ENCODE measurements around the gene BAIAP3.
A peak's percentile ranks its signal among the peaks of the same experiment; 100 is the strongest.

Gene BAIAP3

DNA sequence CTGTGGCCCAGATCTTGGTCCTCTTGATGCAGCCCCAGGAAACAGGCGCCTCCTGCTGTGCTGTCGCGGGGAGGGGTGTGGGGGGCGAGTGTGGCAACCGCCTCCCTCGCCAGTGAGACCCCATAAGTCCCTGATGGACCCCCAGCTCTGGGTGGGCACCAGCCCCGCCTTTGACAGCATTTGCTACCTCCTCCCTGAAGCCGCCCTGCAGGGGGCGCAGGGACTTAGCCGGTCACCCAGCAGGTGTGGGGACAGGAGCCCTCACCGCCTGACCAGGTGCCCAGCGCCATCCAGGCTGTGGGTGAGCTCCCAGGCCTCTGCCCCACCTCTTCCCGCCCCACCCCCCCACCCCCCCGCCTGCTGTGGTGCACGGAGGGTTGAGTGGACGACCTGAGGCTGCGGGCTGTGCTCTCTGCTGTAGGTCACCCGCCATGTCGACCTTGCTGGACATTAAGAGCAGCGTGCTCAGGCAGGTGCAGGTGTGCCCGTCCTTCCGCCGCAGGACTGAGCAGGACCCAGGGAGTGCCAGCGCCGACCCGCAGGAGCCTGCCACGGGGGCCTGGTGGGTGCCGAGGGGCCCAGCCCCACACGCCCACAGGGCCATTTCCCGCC lies 4.8 kb downstream of the BAIAP3 start:
- Histone ChIP-seq H3K27me3 (ENCODE audit: low read depth) (peaks cover 50% of the 10 kb centered on the region), H3K9me3 (no peaks in the 10 kb centered on the region), H3K4me1 (peaks cover 4% of the 10 kb centered on the region; the same call in 1 of the 2 replicates), H3K36me3 (replicated peaks) (no peaks in the 10 kb centered on the region), H3K4me3 (no peak overlapping the region)
- DNase-seq (ENCODE audit: low spot score in 2 of 2) = peak in 1 of 2 experiments; percentile 77
- in situ Hi-C loops (cut with MboI; ENCODE audit: low sequenced_read_pairs) = no loop called here

GRCh38 chr16:1338855-1339675 lies 5.6 kb downstream of the BAIAP3 start:
- peaks cover 7% of the 10 kb centered on the region; the same call in 1 of the 2 replicates for H3K4me1 ChIP-seq
- H3K27me3 ChIP-seq (ENCODE audit: low read depth) = peaks cover 43% of the 10 kb centered on the region
- no peak overlapping the region for H3K4me3 ChIP-seq
- H3K9me3 ChIP-seq = no peaks in the 10 kb centered on the region
- in situ Hi-C loops (cut with MboI; ENCODE audit: low sequenced_read_pairs) = no loop called here
- DNase-seq (ENCODE audit: low spot score in 2 of 2) = no peak
- no peaks in the 10 kb centered on the region for H3K36me3 ChIP-seq (replicated peaks)

- Histone ChIP-seq H3K27me3 (ENCODE audit: low read depth) (peaks cover 25% of the 10 kb centered on the region), H3K4me1 (peaks cover 7% of the 10 kb centered on the region; the same call in 1 of the 2 replicates), H3K4me3 (no peak overlapping the region), H3K9me3 (no peaks in the 10 kb centered on the region), H3K36me3 (replicated peaks) (no peaks in the 10 kb centered on the region)
- no peak for DNase-seq (ENCODE audit: low spot score in 2 of 2)
- in situ Hi-C loops (cut with MboI; ENCODE audit: low sequenced_read_pairs) = no loop called here
Measured at GRCh38 chr16:1340730-1341494, 7.5 kb downstream of the BAIAP3 start.

DNA sequence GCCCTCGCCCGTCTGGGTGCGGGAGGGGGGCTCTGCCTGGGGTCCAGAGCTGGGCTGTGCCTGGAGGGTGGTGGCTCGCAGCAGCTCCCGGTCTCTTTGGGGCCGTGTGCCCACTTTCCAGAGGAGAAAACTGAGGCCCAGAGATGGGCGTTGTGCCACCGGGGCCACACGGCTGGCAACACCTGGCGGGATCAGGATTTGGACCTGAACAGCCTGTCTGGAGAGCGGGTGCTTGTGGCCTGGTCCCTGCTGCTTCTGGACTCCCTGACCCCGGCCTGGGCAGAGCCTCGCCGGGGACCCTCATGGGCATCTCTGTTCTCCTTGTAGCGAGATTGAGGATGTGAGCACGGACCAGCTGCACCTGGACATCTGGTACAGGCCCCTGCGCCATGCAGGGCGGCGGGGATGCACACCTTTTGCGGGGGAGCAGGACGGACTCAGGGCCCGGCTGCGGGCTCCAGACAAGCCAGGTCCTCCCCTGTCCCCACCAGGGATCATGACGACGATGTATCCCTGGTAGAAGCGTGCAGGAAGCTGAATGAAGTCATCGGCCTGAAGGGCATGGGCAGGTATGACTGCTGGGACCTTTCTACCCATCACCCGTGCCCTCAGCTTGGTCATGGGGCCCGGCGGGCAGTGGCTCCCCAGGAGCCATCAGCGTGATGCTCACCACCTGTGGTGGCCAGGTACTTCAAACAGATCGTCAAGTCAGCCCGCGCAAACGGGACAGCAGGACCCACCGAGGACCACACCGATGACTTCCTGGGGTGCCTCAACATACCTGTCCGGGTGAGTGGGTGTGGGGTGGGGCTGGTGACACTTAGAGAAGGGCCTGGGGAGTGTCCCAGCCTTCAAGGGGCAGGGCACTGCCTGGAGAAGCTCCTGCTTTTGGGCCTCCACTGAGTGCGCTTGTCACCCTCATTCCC lies 8.3 kb downstream of the BAIAP3 start:
- Histone ChIP-seq H3K27me3 (ENCODE audit: low read depth) (peaks cover 16% of the 10 kb centered on the region), H3K4me1 (peaks cover 7% of the 10 kb centered on the region; the same call in 1 of the 2 replicates), H3K4me3 (no peak overlapping the region), H3K36me3 (replicated peaks) (no peaks in the 10 kb centered on the region), H3K9me3 (no peaks in the 10 kb centered on the region)
- in situ Hi-C loops (cut with MboI; ENCODE audit: low sequenced_read_pairs) = no loop called here
- DNase-seq (ENCODE audit: low spot score in 2 of 2) = no peak

- H3K9me3 ChIP-seq = no peaks in the 10 kb centered on the region
- peak overlapping the region; percentile 24 for H3K4me3 ChIP-seq
- peaks cover 10% of the 10 kb centered on the region; the same call in 1 of the 2 replicates for H3K27me3 ChIP-seq (ENCODE audit: low read depth)
- peak; percentile 98 to 100 for DNase-seq (ENCODE audit: low spot score in 2 of 2)
- in situ Hi-C loops (cut with MboI; ENCODE audit: low sequenced_read_pairs) = no loop called here
- no peaks in the 10 kb centered on the region for H3K36me3 ChIP-seq (replicated peaks)
- H3K4me1 ChIP-seq = peaks cover 7% of the 10 kb centered on the region; the same call in 1 of the 2 replicates
Measured at GRCh38 chr16:1342526-1343427, 9.3 kb downstream of the BAIAP3 start.

- no peaks in the 10 kb centered on the region for H3K9me3 ChIP-seq
- H3K36me3 ChIP-seq (replicated peaks) = peaks cover 5% of the 10 kb centered on the region
- H3K4me3 ChIP-seq = peak overlapping the region; percentile 24
- peaks cover 7% of the 10 kb centered on the region; the same call in 1 of the 2 replicates for H3K4me1 ChIP-seq
- in situ Hi-C loops (cut with MboI; ENCODE audit: low sequenced_read_pairs) = no loop called here
- peaks cover 6% of the 10 kb centered on the region; the same call in 1 of the 2 replicates for H3K27me3 ChIP-seq (ENCODE audit: low read depth)
- no peak for DNase-seq (ENCODE audit: low spot score in 2 of 2)
Measured at GRCh38 chr16:1343428-1344242, 10.2 kb downstream of the BAIAP3 start.

- Histone ChIP-seq H3K9me3 (no peaks in the 10 kb centered on the region), H3K27me3 (ENCODE audit: low read depth) (no peaks in the 10 kb centered on the region), H3K36me3 (replicated peaks) (peaks cover 10% of the 10 kb centered on the region), H3K4me1 (peaks cover 7% of the 10 kb centered on the region; the same call in 1 of the 2 replicates), H3K4me3 (no peak overlapping the region)
- DNase-seq (ENCODE audit: low spot score in 2 of 2) = no peak
- in situ Hi-C loops (cut with MboI; ENCODE audit: low sequenced_read_pairs) = no loop called here
Measured at GRCh38 chr16:1344499-1344898, 11.1 kb downstream of the BAIAP3 start.

GRCh38 chr16:1345087-1345486 lies 11.6 kb downstream of the BAIAP3 start:
- H3K36me3 ChIP-seq (replicated peaks) = peaks cover 14% of the 10 kb centered on the region
- in situ Hi-C loops (cut with MboI; ENCODE audit: low sequenced_read_pairs) = no loop called here
- no peak for DNase-seq (ENCODE audit: low spot score in 2 of 2)
- H3K27me3 ChIP-seq (ENCODE audit: low read depth) = no peaks in the 10 kb centered on the region
- no peak overlapping the region for H3K4me3 ChIP-seq
- no peaks in the 10 kb centered on the region for H3K9me3 ChIP-seq
- peaks cover 7% of the 10 kb centered on the region; the same call in 1 of the 2 replicates for H3K4me1 ChIP-seq

DNA sequence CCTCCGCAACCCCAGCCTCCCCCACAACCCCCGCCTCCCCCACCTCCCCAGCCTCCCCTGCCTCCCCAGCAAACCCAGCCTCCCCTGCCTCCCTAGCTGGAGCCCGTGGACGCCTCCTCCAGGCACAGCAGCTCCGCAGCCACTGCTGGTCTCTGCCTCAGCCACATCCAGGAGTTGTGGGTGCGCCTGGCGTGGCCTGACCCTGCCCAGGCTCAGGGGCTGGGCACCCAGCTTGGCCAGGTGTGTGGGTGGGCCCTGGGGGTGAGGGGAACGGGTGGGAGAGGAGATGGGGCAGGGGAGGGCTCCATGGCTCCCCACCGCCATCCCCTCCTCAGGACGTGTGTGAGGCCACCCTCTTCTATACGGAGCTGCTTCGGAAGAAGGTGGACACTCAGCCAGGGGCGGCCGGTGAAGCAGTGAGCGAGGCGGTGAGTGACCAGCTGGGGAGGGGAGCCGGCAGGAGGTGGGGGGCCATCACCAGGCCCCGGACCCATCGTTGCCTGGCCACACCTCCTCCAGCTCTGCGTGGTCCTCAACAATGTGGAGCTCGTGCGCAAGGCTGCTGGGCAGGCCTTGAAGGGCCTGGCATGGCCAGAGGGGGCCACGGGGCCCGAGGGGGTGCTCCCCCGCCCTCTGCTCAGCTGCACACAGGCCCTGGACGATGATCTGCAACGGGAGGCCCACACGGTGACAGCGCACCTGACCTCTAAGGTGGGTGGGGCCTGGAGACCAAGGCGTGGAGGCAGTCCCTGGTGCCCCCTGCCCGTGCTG lies 12.4 kb downstream of the BAIAP3 start:
- H3K9me3 ChIP-seq = no peaks in the 10 kb centered on the region

DNA sequence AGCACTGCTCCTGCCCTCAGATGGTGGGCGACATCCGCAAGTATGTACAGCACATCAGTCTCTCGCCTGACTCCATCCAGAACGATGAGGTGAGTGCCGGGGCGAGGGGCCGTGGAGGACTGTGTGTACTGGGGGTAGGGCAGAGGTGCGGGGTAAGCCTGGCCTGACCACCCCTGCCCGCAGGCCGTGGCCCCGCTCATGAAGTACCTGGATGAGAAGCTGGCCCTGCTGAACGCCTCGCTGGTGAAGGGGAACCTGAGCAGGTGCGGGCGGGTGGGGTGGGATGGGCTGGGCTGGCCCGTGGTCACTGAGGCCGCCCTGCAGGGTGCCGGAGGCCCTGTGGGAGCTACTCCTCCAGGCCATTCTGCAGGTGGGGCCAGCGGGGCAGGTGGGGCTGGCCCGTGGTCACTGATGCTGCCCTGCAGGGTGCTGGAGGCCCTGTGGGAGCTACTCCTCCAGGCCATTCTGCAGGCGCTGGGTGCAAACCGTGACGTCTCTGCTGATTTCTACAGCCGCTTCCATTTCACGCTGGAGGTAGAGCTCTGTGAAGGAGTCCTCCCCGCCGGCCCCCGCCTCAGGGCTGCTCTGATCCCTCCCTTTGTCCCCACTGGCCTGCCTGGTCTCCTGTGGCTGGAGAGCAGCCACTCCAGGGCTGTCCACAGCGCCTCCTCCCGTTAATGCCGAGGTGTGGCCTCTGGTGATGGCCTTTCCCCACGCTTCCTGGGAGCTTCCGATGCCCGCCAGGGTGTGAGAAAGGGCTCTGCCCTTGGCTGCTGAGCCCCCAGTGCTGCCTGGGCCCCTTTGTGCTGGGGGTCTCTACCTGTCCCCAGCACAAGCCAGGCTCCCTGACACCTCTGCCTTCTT lies 13.2 kb downstream of the BAIAP3 start:
- H3K4me1 ChIP-seq = peaks cover 11% of the 10 kb centered on the region
- H3K9me3 ChIP-seq = no peaks in the 10 kb centered on the region
- peak in 1 of 2 experiments; percentile 37 for DNase-seq (ENCODE audit: low spot score in 2 of 2)
- in situ Hi-C loops (cut with MboI; ENCODE audit: low sequenced_read_pairs) = no loop called here
- peaks cover 14% of the 10 kb centered on the region for H3K36me3 ChIP-seq (replicated peaks)
- no peak overlapping the region for H3K4me3 ChIP-seq
- H3K27me3 ChIP-seq (ENCODE audit: low read depth) = no peaks in the 10 kb centered on the region

More for the DNA sequence above, 12.4 kb downstream of the BAIAP3 start:
- Histone ChIP-seq H3K4me3 (no peak overlapping the region), H3K4me1 (peaks cover 10% of the 10 kb centered on the region), H3K36me3 (replicated peaks) (peaks cover 14% of the 10 kb centered on the region), H3K27me3 (ENCODE audit: low read depth) (no peaks in the 10 kb centered on the region)
- in situ Hi-C loops (cut with MboI; ENCODE audit: low sequenced_read_pairs) = no loop called here
- no peak for DNase-seq (ENCODE audit: low spot score in 2 of 2)
